Measurements from ENCODE around the gene MACROH2A1.

DNA sequence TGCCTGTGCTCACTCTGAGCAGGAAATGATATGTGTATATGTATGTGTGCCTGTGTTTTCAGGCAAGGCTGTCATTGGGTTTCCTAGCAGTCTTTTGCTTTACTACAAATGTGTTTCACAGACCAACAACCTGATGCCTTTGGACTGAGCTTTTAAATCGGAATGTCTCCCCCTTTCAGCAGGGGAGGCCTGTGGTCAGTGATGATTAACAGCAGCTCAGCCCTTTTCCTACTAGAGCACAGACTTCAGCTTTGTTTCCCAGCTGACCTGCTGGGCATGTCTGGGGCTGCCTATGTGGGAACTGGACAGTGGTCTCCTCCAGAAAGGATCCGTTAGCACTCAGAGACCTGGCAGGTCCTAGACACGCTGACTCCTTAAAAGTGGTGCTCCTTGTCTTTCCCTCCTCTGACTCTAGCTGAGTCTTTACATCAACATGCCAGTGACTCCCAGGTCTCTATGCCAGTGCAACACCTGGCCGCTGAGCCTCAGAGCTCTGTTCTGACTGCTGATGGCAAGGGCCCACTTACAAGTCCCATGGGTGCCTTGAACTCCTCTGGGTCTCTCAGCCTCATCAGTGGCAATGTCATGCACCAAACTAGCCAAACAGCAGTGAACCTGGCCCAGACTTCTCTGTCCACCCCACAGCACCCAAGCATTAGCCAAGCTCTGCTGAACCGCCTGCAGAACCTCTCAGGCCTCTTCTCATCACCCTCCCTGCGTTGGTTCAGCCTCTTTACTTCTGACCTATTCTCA, 7.7 kb downstream of the MACROH2A1 start:
- TF ChIP-seq, protein P1, sequence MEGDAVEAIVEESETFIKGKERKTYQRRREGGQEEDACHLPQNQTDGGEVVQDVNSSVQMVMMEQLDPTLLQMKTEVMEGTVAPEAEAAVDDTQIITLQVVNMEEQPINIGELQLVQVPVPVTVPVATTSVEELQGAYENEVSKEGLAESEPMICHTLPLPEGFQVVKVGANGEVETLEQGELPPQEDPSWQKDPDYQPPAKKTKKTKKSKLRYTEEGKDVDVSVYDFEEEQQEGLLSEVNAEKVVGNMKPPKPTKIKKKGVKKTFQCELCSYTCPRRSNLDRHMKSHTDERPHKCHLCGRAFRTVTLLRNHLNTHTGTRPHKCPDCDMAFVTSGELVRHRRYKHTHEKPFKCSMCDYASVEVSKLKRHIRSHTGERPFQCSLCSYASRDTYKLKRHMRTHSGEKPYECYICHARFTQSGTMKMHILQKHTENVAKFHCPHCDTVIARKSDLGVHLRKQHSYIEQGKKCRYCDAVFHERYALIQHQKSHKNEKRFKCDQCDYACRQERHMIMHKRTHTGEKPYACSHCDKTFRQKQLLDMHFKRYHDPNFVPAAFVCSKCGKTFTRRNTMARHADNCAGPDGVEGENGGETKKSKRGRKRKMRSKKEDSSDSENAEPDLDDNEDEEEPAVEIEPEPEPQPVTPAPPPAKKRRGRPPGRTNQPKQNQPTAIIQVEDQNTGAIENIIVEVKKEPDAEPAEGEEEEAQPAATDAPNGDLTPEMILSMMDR (IDR thresholded peaks at IDR 0.05; ENCODE audit: low read length): no peak
- no peak for TF ChIP-seq EZH2 (IDR thresholded peaks at IDR 0.05; ENCODE audit: borderline replicate concordance, low read length)
